Erythroblast (primary cell): ENCODE results near the gene PLA2G2D.

Experiments used
- DNase-seq, 2 experiments: peaks; one replicate each; lab custom pipeline; 2025; lab: John Stamatoyannopoulos, UW
- GATA1 ChIP-seq: IDR thresholded peaks from 2 replicates; pipeline ENCODE4 v1.6.1; 2011; ENCODE audit warnings: low read depth, mild to moderate bottlenecking, control low read depth, low read length, moderate library complexity
- POLR2A ChIP-seq: IDR thresholded peaks from 2 replicates; pipeline ENCODE4 v1.6.1; 2011; ENCODE audit warnings: mild to moderate bottlenecking, low read length

The PLA2G2D gene

GRCh38 chr1:20149601-20150325, 30.4 kb upstream of the PLA2G2D start:
- TF ChIP-seq POLR2A, result no peak
- no peak for TF ChIP-seq GATA1
- no peak for DNase-seq

GRCh38 chr1:20148571-20149500, 29.5 kb upstream of the PLA2G2D start:
- no peak for TF ChIP-seq GATA1
- TF ChIP-seq POLR2A, result no peak
- no peak for DNase-seq

- DNase-seq, result no peak
- no peak for TF ChIP-seq GATA1
- no peak for TF ChIP-seq POLR2A
Measured at GRCh38 chr1:20147846-20148570, 28.7 kb upstream of the PLA2G2D start.

- TF ChIP-seq GATA1 (no peak), POLR2A (no peak)
- no peak for DNase-seq
Measured at GRCh38 chr1:20143734-20144565, 24.6 kb upstream of the PLA2G2D start.

GRCh38 chr1:20143318-20143717, 24.0 kb upstream of the PLA2G2D start:
- DNase-seq, result no peak
- TF ChIP-seq GATA1, result no peak
- no peak for TF ChIP-seq POLR2A

- TF ChIP-seq POLR2A, result no peak
- DNase-seq, result no peak
Measured at GRCh38 chr1:20142001-20142710, 22.8 kb upstream of the PLA2G2D start.

GRCh38 chr1:20141466-20141865, 22.1 kb upstream of the PLA2G2D start:
- TF ChIP-seq POLR2A, result no peak
- TF ChIP-seq GATA1, result no peak
- no peak for DNase-seq

GRCh38 chr1:20141001-20141400, 21.7 kb upstream of the PLA2G2D start:
- DNase-seq, result no peak
- no peak for TF ChIP-seq POLR2A
- TF ChIP-seq GATA1, result no peak

- TF ChIP-seq GATA1, result no peak
- TF ChIP-seq POLR2A, result no peak
- no peak for DNase-seq
Measured at GRCh38 chr1:20139776-20140612, 20.7 kb upstream of the PLA2G2D start.

- TF ChIP-seq GATA1, result no peak
- TF ChIP-seq POLR2A, result no peak
- no peak for DNase-seq
Measured at GRCh38 chr1:20138961-20139550, 19.7 kb upstream of the PLA2G2D start, which contains the start of gene PLA2G2F. PLA2G2F (plus strand) TSS chr1:20139323; CDS start chr1:20139428, 105 bp downstream.

- TF ChIP-seq POLR2A, result no peak
- TF ChIP-seq GATA1, result no peak
- DNase-seq, result no peak
Measured at GRCh38 chr1:20138346-20138745, 19.0 kb upstream of the PLA2G2D start.
